Fibroblast of lung (primary cell): ENCODE measurements around the gene KRTAP4-5. TPM values are rescaled to one million over a fixed set of nuclear protein-coding genes. Genes with fewer than 3 reads are reported as not detected.
"Not testable (repeated sequence)": the region's sequence is repeated elsewhere in the genome, so short reads cannot be mapped to it uniquely, and the experiment has no call there.

Source experiments
- DNase-seq, 2 donors: peaks; one replicate each; pipeline versions ENCODE4 v3.0.0 to v3.0.0-alpha.2; 2010; ENCODE audit warnings: low read depth in 2 of 2
- H2AFZ ChIP-seq: 2 replicates; pipeline ENCODE4 v1.5.1; 2012; ENCODE audit warnings: low read length, control low read depth, inconsistent platforms
- H3K27ac ChIP-seq: 2 replicates; pipeline ENCODE4 v1.5.1; 2011; ENCODE audit warnings: low read length, control low read depth; ENCODE audit not compliant: insufficient read depth
- H3K27me3 ChIP-seq: 2 replicates; pipeline ENCODE4 v1.5.1; 2011; ENCODE audit warnings: mild to moderate bottlenecking, low read length; ENCODE audit not compliant: control insufficient read depth, insufficient read depth
- H3K36me3 ChIP-seq: 2 replicates; pipeline ENCODE4 v1.5.1; 2011; ENCODE audit warnings: low read length; ENCODE audit not compliant: control insufficient read depth, insufficient read depth
- H3K4me1 ChIP-seq: 2 replicates; pipeline ENCODE4 v1.5.1; 2011; ENCODE audit warnings: low read length; ENCODE audit not compliant: control insufficient read depth, insufficient read depth; ENCODE audit errors: extremely low read depth
- H3K4me2 ChIP-seq: 2 replicates; pipeline ENCODE4 v1.5.1; 2011; ENCODE audit warnings: low read length, control low read depth; ENCODE audit not compliant: insufficient read depth; ENCODE audit errors: extremely low read depth
- H3K4me3 ChIP-seq, 4 experiments: fragments of 200-600 bp in 1 of 4; sonication (generic) in 1 of 4; replicated peaks in 1 of 4; 2 replicates each; pipeline ENCODE4 v1.5.1; 2011 to 2016; ENCODE audit warnings: low read length in 4 of 4, low read depth in 3 of 4, mild to moderate bottlenecking in 3 of 4, control low read depth in 2 of 4, inconsistent platforms in 1 of 4, mixed read lengths in 1 of 4; ENCODE audit not compliant: insufficient read depth in 1 of 4; ENCODE audit errors: control extremely low read depth in 1 of 4
- H3K79me2 ChIP-seq: 2 replicates; pipeline ENCODE4 v1.5.1; 2012; ENCODE audit warnings: mild to moderate bottlenecking, low read length, inconsistent platforms; ENCODE audit not compliant: control insufficient read depth, insufficient read depth
- H3K9ac ChIP-seq: 2 replicates; pipeline ENCODE4 v1.5.1; 2011; ENCODE audit warnings: mild to moderate bottlenecking, low read length, control low read depth; ENCODE audit not compliant: insufficient read depth
- H3K9me3 ChIP-seq: 2 replicates; pipeline ENCODE4 v1.5.1; 2012; ENCODE audit warnings: low read depth, low read length; ENCODE audit not compliant: control insufficient read depth, insufficient read depth
- H4K20me1 ChIP-seq: 2 replicates; pipeline ENCODE4 v1.5.1; 2011; ENCODE audit warnings: low read length; ENCODE audit not compliant: control insufficient read depth, insufficient read depth; ENCODE audit errors: extremely low read depth
- CTCF ChIP-seq, 2 donors: IDR thresholded peaks in 1 of 2; conservative IDR thresholded peaks in 1 of 2; 1 replicate in 1 of 2; 2 replicates in 1 of 2; pipeline ENCODE4 v1.5.1; 2011 to 2012; ENCODE audit warnings: low read length in 2 of 2, control low read depth in 1 of 2, inconsistent platforms in 1 of 2, low read depth in 1 of 2, mild to moderate bottlenecking in 1 of 2
- EZH2 ChIP-seq: IDR thresholded peaks from 2 replicates; pipeline ENCODE4 v1.5.1; 2012; ENCODE audit warnings: low read length, control low read depth, mild to moderate bottlenecking; ENCODE audit errors: missing control alignments
- polyA plus RNA-seq, 2 donors: library from polyadenylated mRNA; depleted of rRNA in 1 of 2; stranded (reverse) in 1 of 2; unstranded in 1 of 2; fragments of >200 nt; gene quantifications; 2 replicates each; pipeline ENCODE4 v1.2.1, GENCODE V29; 2011 to 2012; ENCODE audit warnings: missing spikeins in 1 of 2
- total RNA-seq: library from RNA; depleted of rRNA; stranded (reverse); fragments of >200 nt; gene quantifications from 2 replicates; pipeline ENCODE4 v1.2.1, GENCODE V29; 2014

The KRTAP4-5 gene
- total and polyA plus RNA-seq, 2 donors (not counting 1 experiment from before 2014, with no cell fraction given) = not detected

- Histone ChIP-seq H3K4me2 (no peak overlapping the region), H4K20me1 (no peaks in the 10 kb centered on the region), H2AFZ (no peak overlapping the region), H3K9ac (no peak overlapping the region), H3K27me3 (no peaks in the 10 kb centered on the region), H3K9me3 (no peaks in the 10 kb centered on the region), H3K4me1 (no peaks in the 10 kb centered on the region), H3K4me3 (no peak overlapping the region), H3K79me2 (no peaks in the 10 kb centered on the region), H3K36me3 (no peaks in the 10 kb centered on the region), H3K27ac (no peak overlapping the region)
- no peak for DNase-seq
- TF ChIP-seq EZH2 (no peak), CTCF (conservative IDR thresholded peaks at IDR 0.05 in 1 of 2, IDR thresholded peaks at IDR 0.05 in 1 of 2; ENCODE audit: low read depth in 1 of 2, low read length in 2 of 2) (no peak)
Observed at GRCh38 chr17:41126412-41126811, 23.2 kb downstream of the KRTAP4-5 start.

GRCh38 chr17:41125064-41125463 lies 24.6 kb downstream of the KRTAP4-5 start:
- Histone ChIP-seq H3K4me3 (no peak overlapping the region), H3K4me2 (no peak overlapping the region)
- TF ChIP-seq CTCF (conservative IDR thresholded peaks at IDR 0.05 in 1 of 2, IDR thresholded peaks at IDR 0.05 in 1 of 2; ENCODE audit: low read depth in 1 of 2, low read length in 2 of 2) = no peak
- TF ChIP-seq EZH2 = no peak

GRCh38 chr17:41123991-41124371 lies 25.6 kb downstream of the KRTAP4-5 start, which contains the start of gene KRTAP4-12:
Gene KRTAP4-12, minus strand, starts transcription at chr17:41124182. Its CDS starts 60 bp downstream, at chr17:41124122.
- H3K79me2 ChIP-seq, H3K9ac ChIP-seq, H2AFZ ChIP-seq, H3K9me3 ChIP-seq, H3K4me2 ChIP-seq, H3K4me1 ChIP-seq, H3K27me3 ChIP-seq, H3K27ac ChIP-seq, H3K36me3 ChIP-seq, H3K4me3 ChIP-seq, H4K20me1 ChIP-seq: not testable (repeated sequence)
- DNase-seq = peak in 1 of 2 donors; percentile 20

More at GRCh38 chr17:41125064-41125463, 24.6 kb downstream of the KRTAP4-5 start:
- Histone ChIP-seq H3K27ac (no peak overlapping the region), H3K79me2 (no peaks in the 10 kb centered on the region), H3K36me3 (no peaks in the 10 kb centered on the region), H3K9me3 (no peaks in the 10 kb centered on the region), H2AFZ (no peak overlapping the region), H4K20me1 (no peaks in the 10 kb centered on the region), H3K27me3 (no peaks in the 10 kb centered on the region), H3K9ac (no peak overlapping the region), H3K4me1 (no peaks in the 10 kb centered on the region)
- no peak for DNase-seq

- H3K79me2 ChIP-seq, H3K4me2 ChIP-seq, H3K4me1 ChIP-seq, H3K27me3 ChIP-seq, H2AFZ ChIP-seq, DNase-seq, H3K9ac ChIP-seq, H3K27ac ChIP-seq, H3K9me3 ChIP-seq, H3K4me3 ChIP-seq, H4K20me1 ChIP-seq, H3K36me3 ChIP-seq: not testable (repeated sequence)
Observed at GRCh38 chr17:41123292-41123990, 26.2 kb downstream of the KRTAP4-5 start.
